GM13976 (cell line): ENCODE measurements around the gene CD3E.

Source experiments
- DNase-seq: peaks from one replicate; pipeline ENCODE4 v3.0.0; 2012; ENCODE audit warnings: low spot score
- in situ Hi-C: fragments of 300-500 bp; cut with MboI; formaldehyde crosslinking; loops from one replicate; pipeline ENCODE4 v1.12.0; 2022; ENCODE audit warnings: low sequenced_read_pairs, mixed read lengths, inconsistent platforms; ENCODE audit not compliant: unreplicated experiment
- TF ChIP-seq, protein P1 (sequence below): IDR thresholded peaks from 2 replicates; pipeline ENCODE4 v1.5.1; 2012; ENCODE audit warnings: borderline replicate concordance, mild to moderate bottlenecking; ENCODE audit not compliant: insufficient read depth; ENCODE audit errors: extremely low read depth, missing control alignments, control extremely low read depth

CD3E gene

DNA sequence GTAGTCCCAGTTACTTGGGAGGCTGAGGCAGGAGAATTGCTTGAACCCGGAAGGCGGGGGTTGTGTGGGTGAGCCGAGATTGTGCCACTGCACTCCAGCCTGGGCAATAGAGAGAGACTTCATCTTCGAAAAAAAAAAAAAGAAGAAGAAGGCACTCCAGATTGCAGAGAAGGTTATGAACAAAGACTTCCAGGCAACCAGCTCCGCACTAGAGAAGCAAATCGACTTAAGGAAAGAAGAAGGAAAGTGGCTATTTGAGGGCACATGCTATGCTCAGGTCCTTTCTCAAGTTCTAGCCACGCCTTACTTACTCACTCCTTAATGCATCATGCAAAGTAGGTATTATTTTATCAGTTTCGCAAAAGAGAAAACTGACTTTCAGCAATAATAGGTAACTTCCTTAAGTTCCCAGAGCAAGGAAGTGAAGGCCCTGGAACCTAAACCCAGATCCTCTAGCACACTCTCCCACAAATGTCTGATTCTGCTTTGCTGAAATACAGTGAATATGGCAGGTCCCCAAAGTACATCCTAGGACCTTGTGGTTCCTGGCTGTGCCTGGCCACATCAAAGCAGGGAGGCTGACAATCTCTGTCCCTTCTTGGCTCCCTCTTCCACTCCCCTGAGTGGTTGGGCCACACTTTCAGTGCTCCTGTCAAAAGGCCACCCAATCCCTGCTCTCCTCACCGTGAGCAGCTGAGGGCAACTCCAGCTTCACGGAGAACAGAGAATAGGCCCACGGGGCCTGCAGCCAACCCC, 14.2 kb downstream of the CD3E start:
- TF ChIP-seq, protein P1, sequence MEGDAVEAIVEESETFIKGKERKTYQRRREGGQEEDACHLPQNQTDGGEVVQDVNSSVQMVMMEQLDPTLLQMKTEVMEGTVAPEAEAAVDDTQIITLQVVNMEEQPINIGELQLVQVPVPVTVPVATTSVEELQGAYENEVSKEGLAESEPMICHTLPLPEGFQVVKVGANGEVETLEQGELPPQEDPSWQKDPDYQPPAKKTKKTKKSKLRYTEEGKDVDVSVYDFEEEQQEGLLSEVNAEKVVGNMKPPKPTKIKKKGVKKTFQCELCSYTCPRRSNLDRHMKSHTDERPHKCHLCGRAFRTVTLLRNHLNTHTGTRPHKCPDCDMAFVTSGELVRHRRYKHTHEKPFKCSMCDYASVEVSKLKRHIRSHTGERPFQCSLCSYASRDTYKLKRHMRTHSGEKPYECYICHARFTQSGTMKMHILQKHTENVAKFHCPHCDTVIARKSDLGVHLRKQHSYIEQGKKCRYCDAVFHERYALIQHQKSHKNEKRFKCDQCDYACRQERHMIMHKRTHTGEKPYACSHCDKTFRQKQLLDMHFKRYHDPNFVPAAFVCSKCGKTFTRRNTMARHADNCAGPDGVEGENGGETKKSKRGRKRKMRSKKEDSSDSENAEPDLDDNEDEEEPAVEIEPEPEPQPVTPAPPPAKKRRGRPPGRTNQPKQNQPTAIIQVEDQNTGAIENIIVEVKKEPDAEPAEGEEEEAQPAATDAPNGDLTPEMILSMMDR, result no peak
- in situ Hi-C loops, result no loop called here
- DNase-seq, result no peak

- no peak for DNase-seq
- in situ Hi-C loops, result no loop called here
- TF ChIP-seq, protein P1, result no peak
Measured at GRCh38 chr11:118319337-118319707, 14.8 kb downstream of the CD3E start.

DNA sequence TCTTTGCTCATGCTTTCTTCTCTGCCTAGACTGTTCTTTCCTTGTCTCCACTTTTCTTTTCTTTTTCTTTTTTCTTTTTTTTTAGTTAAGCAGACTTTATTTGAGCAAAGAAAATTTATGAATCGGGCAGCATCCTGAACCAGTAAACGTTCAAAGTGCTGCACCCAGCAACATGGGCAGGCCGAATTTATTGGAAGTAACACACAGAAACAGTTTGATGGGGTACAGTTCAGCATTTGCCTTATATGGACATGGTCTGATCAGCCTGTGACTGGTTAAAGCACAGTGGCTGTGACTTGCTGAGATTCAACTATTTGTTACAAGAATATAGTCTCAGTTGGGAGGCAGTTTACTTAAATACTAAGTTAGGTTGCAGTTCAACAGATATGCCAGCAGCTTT, 16.0 kb downstream of the CD3E start:
- in situ Hi-C loops, result no loop called here
- no peak for DNase-seq
- TF ChIP-seq, protein P1, result no peak

DNA sequence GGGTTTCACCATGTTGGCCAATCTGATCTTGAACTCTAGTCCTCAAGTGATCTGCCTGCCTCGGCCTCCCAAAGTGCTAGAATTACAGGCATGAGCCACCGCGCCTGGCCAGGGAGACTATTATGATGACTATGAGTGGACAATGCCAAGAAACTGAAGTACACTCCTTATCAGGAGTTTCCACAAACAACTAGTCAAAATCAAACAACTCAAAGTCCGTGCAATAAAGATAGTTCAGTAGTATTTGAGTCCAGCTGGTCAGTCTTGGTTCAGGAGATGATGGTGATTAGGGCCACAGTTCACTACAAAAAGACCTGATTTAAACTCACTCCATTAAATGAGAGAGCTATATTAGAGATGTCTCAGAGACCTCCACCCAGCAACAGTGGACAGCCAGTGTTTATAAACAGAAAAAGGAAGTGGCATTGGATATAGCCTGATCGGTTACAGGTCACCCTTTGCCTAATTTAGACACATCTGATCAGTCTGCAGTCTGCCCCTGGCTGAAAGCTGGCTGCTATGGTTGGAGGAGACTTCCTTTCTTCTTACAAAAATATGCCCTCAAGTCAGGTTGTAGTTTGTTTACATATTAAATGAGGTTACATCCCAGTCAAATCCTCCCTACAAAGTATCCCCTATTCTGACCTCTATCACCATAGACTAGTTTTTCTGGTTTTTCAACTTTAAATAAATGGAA, 17.0 kb downstream of the CD3E start:
- in situ Hi-C loops, result no loop called here
- TF ChIP-seq, protein P1, result no peak

GRCh38 chr11:118322721-118323120, 18.2 kb downstream of the CD3E start:
- TF ChIP-seq, protein P1, result no peak
- DNase-seq, result no peak
- in situ Hi-C loops, result no loop called here

More for the DNA sequence above, 17.0 kb downstream of the CD3E start:
- DNase-seq, result peak; percentile 41

GRCh38 chr11:118325283-118325682, 20.8 kb downstream of the CD3E start:
- in situ Hi-C loops, result no loop called here
- TF ChIP-seq, protein P1, result no peak
- no peak for DNase-seq
